Mammary epithelial cell (primary cell): ENCODE results near the gene VPS45.

ENCODE experiments used
- CTCF ChIP-seq, 2 donors: IDR thresholded peaks in 1 of 2; conservative IDR thresholded peaks in 1 of 2; 2 replicates each; pipeline ENCODE4 v1.5.1; 2011 to 2012; ENCODE audit warnings: inconsistent platforms in 2 of 2, low read length in 2 of 2, mild to moderate bottlenecking in 2 of 2, control low read depth in 1 of 2, low read depth in 1 of 2; ENCODE audit not compliant: insufficient read depth in 1 of 2; ENCODE audit errors: extremely low read depth in 1 of 2
- EZH2 ChIP-seq: IDR thresholded peaks from 2 replicates; pipeline ENCODE4 v1.6.1; 2012; ENCODE audit warnings: low read length, inconsistent platforms, borderline replicate concordance

- TF ChIP-seq CTCF (conservative IDR thresholded peaks at IDR 0.05 in 1 of 2, IDR thresholded peaks at IDR 0.05 in 1 of 2; ENCODE audit: extremely low read depth in 1 of 2, insufficient read depth in 1 of 2, low read depth in 1 of 2, low read length in 2 of 2) = no peak
- no peak for TF ChIP-seq EZH2
Measured at GRCh38 chr1:150154143-150154542, 86.6 kb downstream of the VPS45 start.
